Ureter (tissue), 1 donor: ENCODE results near the gene HP. TPM values are rescaled to one million over a fixed set of nuclear protein-coding genes. Genes with fewer than 3 reads are reported as not detected.
A peak's percentile ranks its signal among the peaks of the same experiment; 100 is the strongest.
"Not testable (repeated sequence)": the region's sequence is repeated elsewhere in the genome, so short reads cannot be mapped to it uniquely, and the experiment has no call there.

Source experiments
- DNase-seq: peaks from one replicate; pipeline ENCODE4 v3.0.0-alpha.2; 2020; ENCODE audit warnings: low spot score
- total RNA-seq: library from RNA; stranded (reverse); gene quantifications from one replicate; pipeline ENCODE4 v1.2.4, GENCODE V29; 2023
- donor health status: DM: yes; HTN: yes; CAD: no.

HP gene, protein sequence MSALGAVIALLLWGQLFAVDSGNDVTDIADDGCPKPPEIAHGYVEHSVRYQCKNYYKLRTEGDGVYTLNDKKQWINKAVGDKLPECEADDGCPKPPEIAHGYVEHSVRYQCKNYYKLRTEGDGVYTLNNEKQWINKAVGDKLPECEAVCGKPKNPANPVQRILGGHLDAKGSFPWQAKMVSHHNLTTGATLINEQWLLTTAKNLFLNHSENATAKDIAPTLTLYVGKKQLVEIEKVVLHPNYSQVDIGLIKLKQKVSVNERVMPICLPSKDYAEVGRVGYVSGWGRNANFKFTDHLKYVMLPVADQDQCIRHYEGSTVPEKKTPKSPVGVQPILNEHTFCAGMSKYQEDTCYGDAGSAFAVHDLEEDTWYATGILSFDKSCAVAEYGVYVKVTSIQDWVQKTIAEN
- total RNA-seq, result 3.9 TPM

DNA sequence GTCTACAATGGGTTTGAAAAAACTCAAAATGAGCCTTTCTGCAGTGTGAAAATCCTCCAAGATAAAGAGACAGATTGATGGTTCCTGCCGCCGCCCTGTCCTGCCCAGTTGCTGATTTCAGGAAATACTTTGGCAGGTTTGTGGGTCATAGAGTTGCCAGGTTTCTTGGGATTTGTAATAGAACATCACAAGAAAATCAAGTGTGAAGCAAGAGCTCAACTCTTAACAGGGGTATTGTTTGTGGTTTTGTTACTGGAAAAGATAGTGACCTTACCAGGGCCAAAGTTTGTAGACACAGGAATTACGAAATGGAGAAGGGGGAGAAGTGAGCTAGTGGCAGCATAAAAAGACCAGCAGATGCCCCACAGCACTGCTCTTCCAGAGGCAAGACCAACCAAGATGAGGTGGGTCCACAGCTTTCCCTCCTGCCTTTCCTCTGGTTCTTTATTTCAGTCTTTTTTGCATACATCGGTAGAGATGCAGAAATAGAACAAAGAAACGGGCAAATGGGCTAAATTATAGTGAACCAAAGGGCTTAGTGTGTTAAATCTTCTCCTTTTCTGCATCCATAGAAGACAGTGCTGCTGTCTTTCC, at the start of gene HP:
Gene HP, plus strand, starts transcription at position 252 of the 594 bp plus-strand sequence. Its CDS starts 148 bp downstream, at position 400.
- DNase-seq, result not testable (repeated sequence)

GRCh38 chr16:72008065-72008423, 46.3 kb upstream of the HP start:
- DNase-seq, result not testable (repeated sequence)

DNA sequence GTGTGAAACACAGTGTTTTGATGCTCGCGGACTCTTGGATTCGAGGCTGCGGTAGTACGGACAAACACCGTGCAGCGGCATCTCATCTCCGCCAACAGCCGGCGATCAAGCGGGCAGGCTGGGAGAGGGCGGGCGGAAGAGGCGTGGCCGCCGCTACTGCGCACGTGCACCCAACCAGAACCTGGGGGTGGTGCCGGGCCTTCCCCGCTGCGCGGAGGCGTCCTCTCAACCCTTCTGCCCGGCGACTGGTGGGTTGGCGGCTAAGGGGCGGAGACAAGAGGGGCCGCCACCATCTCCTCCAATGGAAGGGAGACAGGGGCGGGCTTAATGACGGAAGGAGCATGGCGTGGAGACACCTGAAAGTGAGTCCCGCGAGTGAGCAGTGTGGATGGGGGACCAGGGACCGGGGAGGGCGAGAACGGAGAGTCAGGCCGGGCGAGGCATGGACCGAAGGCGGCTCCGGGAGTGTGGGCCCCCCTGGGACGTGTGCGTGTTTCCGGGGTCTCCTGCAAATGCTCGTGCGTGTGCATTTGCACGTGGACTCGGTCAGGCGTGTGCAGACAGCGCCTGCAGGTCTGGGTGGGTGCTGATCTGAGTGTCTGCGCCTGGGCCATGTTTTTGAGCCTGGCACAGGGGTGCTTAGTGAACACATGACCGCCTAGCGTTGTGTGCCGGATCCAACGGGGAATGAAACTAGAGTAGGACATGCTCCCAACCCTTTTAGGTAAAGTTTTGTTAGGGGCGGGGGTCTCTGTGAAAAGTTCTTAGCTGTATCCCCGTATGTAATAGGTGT, 45.7 kb upstream of the HP start, which contains the start of gene DHODH:
Gene DHODH, plus strand, starts transcription at position 321 of the 793 bp plus-strand sequence. Its CDS starts 21 bp downstream, at position 342.
- DNase-seq, result peak; percentile 98

- no peak for DNase-seq
Observed at GRCh38 chr16:72009779-72010178, 44.5 kb upstream of the HP start.

DNA sequence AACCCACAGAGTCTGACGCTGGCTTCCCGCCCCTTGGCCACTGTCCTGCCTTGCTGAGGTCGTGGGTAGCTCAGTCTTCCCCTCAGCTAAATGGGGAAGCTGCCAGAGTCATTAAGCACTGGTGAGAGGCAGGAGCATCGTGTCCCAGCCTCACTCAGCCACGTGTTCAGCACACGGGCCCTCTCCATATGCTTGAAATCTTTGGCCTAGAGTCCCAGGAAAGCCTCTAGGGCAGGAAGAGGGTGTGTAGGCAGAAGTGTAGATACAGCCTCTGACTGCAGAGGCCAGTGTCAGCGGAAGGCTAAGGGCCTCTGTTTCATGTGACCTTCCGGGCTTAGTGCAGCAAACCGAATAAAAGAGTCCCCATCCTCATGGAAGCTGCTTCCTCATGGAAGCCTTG, 41.7 kb upstream of the HP start:
- no peak for DNase-seq

GRCh38 chr16:72013389-72013788, 40.9 kb upstream of the HP start:
- DNase-seq, result no peak

GRCh38 chr16:72013888-72014581, 40.3 kb upstream of the HP start:
- DNase-seq, result no peak

GRCh38 chr16:72014675-72015074, 39.6 kb upstream of the HP start:
- no peak for DNase-seq

GRCh38 chr16:72015124-72015523, 39.2 kb upstream of the HP start:
- no peak for DNase-seq

GRCh38 chr16:72018470-72018869, 35.8 kb upstream of the HP start:
- DNase-seq, result no peak

DNA sequence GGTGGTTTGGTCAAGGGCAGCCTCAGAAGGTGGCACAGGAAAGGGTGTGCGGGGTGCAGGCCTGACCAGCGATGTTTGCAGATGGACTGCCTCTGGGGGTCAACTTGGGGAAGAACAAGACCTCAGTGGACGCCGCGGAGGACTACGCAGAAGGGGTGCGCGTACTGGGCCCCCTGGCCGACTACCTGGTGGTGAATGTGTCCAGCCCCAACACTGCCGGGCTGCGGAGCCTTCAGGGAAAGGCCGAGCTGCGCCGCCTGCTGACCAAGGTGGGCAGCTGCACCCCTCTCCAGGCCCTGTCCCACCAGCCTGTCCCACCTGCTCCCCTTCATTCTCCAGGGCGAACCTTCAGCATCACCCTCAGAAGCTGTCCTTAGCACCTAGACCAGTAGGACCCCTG, 33.3 kb upstream of the HP start:
- DNase-seq, result no peak

GRCh38 chr16:72022127-72022526, 32.2 kb upstream of the HP start:
- no peak for DNase-seq

DNA sequence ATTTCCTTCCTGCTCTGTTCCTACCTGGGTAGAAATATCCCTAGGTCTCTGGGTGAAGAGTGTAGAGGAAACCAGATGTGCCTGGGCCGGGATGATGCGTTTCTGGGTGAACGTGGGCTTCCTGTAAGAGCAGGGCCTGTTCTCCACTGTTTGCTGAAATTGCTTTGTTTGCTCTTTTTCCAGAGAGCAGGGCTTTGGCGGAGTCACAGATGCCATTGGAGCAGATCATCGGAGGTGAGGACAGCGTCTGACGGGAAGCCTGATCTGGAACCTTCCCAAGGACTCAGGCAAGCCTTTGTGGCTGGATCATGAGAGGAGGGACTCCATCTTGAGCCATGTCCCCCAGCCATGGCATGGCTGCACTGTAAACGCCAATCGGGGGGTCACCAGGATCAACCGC, 30.3 kb upstream of the HP start:
- no peak for DNase-seq

- DNase-seq, result no peak
Observed at GRCh38 chr16:72024862-72025382, 29.4 kb upstream of the HP start.

GRCh38 chr16:72025404-72026114, 28.7 kb upstream of the HP start:
- no peak for DNase-seq

DNA sequence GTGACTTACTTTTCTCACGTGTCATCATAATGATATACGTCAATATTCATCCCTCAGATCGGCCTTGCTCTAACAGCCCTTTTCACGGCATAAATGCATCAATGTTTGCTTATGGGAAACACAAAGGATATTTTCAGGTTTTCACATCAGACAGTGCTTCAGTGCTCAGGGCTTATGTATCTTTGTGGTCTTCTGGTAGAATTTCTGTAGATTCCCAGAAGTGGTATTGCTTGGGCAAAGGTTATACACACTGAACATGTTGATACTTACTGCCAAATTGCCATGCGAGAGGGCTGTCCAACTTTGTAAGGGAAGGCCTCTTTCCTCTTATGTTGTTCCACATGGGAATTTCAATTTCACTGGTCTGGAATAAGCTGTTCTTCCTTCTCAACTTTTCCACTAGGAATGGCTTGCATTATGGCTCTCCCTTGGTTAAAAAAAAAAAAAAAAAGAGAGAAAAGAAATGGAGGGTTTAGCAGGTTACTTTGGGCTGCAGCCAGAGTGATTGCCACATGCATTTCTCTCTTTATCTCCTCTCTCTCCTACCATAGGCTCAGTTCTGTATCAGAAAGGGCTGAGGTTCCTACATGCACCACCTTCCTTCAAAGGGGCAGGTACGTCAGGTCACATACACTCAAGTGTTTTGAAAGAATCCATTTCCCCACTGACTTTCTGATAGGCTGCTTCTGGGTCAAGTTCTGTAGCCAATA, 26.5 kb upstream of the HP start:
- no peak for DNase-seq

GRCh38 chr16:72029567-72030271, 24.6 kb upstream of the HP start:
- DNase-seq, result no peak

- no peak for DNase-seq
Observed at GRCh38 chr16:72033437-72033836, 20.9 kb upstream of the HP start.

DNA sequence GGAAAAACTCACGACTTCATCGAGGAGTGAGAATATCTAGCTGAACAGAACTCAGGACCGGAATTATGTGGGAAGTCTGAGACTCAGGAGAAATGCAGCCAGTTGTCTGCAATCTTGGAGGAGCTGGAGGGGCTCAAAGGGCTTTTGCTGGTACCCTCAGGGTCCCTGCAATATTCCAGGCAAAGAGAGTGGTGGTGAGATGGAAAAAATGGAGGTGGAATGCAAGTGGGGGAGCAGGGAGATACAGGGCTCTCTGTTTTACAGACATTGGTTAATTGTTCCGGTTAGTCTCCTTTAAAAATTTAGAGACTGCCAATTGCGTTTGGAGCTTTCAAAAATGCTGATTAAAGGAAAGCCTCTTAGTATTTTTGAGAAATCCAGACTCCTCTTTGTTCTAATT, 18.2 kb upstream of the HP start:
- DNase-seq, result no peak

DNA sequence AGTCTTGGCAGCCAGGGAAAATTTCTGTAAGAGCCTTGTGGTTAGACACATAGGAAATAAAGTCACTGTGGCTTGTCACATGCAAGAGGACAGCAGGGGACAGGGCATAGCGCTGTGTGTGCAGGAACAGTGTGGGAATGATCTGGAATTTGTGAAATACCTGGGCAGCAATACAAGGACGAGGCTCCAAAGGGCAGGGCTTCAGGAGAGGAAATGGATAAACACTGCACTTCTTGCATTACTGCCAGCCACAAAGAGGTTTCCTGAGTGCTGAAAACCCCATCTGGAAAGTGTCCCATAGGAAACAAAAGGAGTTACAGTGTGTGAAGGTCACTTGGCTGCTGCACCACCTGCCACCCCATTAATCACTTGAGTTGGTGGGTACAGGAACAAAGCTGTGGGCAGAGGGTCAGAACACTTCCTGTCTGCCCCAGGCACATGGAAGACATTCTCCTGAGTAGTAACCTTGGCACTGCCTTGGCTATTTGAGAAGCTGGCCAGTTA, 12.1 kb upstream of the HP start:
- no peak for DNase-seq
